Stimulated activated CD4-positive, alpha-beta T cell treated with anti-CD3 and anti-CD28 coated beads, Interleukin-12 subunit alpha, Interleukin-12 subunit beta, amount 100 ng/mL, for 48 hours (primary cell): ENCODE measurements around the gene DLG5.

Experiments
- DNase-seq, 3 donors: peaks; one replicate each; pipeline ENCODE4 v3.0.0-alpha.2; 2020; ENCODE audit warnings: low read depth in 2 of 3, low spot score in 1 of 3

DLG5 gene

DNA sequence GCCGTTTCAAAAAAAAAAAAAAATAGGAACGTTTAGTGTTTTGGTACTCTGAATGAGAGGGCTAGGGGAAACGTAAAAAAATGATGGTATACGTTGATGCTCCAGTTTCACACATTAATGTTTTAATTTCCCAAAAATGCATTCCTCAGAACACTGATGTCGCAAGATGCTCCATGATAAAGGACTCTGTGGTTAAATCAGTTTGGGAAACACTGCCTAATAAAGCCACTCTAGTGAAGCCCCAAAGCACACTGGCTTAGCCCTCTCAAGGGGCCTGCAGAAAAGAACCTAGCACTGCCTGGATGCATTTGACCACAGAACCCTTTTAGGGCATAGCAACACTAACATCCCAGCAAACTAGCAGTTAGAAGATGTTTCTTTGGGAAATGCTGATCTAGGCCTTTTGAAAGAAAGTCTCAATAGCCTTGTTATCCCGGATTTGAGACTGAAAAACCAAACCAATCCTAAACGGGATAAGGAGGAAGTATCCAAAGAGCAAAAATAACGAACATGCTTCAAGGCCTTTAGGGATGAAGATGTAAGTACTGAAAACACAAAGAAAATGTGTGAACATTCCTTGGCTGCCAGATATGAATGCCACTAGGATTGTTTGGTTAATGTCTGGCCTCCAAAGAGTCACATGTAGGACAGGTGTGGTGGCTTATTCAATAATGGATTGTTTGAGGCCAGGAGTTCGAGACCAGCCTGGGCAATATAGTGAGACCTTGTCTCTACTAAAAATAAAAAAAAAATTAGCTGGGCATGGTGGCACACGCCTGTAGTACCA is 11.0 kb downstream of the DLG5 start:
- DNase-seq: no peak

DNA sequence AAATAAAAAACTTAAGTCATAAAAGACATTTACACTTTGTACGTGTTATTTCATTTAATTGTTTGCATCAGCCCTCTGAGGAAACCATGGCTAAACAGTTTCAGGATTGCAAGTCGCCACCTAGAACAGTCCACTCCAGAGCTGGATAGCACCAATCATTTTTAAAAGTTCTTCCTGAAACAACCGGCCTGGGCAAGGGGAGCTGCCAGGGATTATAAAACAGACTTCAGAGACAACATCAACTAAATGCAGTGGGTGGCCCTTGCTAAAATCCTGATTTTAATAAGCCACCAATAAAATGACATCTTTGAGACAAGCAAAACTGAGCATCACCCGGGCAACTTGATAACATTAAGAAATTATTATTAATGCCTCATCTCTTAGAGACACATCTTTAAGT is 13.5 kb downstream of the DLG5 start:
- DNase-seq: no peak

DNA sequence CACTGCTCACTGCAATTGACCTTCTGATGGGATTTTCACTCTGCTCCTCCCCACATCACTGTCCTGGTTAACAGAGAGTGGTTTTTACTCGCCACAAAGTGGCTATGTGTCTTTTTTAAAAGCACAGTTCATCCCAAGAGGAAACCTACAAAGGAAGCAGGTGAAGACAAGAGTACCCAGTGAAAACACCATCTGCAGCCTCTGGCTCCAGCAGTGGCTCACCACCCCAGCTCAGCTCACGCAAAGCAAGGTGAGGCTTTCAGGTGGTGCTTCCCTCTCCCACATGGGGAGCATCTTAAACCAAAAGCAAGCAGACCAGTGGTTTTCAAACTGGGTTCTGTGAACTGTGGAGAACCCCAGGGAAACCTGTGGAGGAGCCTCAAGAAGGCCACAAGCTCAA is 14.0 kb downstream of the DLG5 start:
- DNase-seq: no peak

DNA sequence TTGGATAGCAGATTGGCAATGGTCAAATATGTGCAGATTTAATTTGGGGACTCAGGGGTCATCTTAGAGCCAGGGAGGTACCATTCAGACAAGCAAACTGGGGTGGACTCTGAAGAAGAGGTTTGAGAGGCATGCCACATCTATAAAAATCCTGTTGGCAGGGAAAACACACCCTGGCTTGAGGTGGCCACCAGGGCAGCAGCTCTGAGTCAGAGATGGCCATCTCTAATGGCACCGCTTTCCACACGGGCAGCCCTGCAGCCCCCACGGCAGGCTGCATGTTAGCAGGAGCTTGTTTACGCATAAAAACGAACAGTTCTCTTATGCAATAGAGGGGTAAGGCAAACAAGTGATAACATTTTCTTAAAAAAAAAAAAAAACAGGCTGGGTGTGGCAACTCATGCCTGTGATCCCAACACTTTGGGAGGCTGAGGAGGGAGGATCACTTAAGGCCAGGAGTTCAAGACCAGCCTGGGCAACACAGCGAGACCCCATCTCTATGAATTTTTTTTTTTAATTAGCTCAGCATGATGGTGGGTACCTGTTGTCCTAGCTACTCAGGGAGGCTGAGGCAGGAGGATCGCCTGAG is 14.9 kb downstream of the DLG5 start:
- DNase-seq: no peak

DNA sequence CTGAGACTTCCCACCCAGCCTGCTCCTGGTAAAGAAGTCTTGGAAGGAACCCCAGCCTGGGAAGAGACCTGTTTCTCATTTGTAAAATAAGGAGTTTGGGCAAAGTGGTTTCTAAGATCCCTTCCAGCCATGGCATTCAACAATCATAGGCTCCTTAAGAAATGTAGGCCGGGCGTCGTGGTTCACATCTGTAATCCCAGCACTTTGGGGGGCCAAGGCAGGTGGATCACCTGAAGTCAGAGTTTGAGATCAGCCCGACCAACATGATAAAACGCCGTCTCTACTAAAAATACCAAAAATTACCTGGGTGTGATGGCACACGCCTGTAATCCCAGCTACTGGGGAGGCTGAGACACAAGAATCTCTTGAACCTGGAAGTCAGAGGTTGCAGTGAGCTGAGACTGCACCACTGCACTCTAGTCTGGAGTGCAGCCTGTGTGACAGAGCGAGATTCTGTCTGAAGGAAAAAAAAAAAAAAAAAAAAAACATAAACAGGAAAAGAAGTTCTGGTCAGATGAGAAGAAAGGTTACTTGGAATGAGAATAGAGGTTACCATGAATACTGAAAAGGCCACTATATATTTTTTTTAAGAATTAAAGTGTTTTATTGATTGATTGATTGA is 15.9 kb downstream of the DLG5 start:
- DNase-seq: no peak

DNA sequence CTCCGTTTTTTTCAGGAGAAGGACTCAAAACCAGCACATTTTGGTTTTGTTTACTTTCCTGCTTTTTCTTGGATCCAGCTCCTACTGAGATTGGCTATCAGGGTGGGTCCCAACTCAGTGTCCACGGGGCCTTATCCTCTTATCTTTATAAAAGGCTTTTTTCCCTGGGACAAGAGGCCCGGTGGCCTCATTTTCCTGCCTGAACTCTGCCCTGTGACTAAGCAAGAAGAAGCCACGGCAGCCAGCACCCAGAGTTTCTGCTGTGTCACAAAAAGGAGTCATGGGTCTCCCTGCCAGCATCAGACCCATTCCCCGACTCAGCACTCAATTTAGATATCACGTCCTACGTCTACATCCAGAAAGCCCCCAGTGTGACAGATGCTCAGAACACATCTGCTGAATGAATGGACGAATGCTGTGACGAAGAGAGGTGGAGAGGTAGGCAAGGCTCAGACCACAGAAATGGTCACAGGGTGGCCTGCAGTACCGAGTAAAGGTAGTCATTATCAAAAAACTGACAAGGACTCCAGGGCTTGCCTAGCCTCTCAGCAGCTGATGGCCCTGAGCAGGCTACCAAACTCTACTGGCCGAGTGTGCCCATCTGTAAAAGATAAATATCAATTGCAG is 16.7 kb downstream of the DLG5 start:
- no peak for DNase-seq

DNA sequence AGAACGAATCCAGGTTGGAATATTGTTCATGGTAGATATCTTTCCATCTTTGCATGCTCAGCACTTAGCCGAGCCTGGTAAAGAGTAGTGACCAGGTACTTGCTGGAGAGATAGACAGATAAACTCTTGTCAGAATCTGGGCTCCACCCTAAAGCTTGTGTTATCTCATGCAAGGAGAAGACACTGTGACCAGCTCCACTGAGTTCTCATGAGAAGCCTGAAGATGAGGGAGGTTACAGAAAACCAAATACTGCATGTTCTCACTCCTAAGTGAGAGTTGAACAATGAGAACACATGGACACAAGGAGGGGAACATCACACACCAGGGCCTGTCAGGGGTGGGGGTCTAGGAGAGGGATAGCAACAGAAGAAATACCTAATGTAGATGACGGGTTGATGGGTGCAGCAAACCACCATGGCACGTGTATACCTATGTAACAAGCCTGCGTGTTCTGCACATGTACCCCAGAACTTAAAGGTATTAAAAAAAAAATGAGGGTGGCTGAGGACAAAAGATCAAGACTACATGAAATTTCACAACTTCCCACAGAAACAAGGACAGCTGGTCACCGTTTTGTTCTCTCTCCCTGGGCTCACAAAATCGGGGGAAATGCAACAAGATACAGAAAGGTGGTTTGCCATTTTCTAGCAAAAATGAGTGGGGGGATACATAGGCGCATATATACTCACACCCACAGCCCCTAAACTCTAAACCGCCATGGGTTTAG is 17.4 kb downstream of the DLG5 start:
- DNase-seq: no peak

DNA sequence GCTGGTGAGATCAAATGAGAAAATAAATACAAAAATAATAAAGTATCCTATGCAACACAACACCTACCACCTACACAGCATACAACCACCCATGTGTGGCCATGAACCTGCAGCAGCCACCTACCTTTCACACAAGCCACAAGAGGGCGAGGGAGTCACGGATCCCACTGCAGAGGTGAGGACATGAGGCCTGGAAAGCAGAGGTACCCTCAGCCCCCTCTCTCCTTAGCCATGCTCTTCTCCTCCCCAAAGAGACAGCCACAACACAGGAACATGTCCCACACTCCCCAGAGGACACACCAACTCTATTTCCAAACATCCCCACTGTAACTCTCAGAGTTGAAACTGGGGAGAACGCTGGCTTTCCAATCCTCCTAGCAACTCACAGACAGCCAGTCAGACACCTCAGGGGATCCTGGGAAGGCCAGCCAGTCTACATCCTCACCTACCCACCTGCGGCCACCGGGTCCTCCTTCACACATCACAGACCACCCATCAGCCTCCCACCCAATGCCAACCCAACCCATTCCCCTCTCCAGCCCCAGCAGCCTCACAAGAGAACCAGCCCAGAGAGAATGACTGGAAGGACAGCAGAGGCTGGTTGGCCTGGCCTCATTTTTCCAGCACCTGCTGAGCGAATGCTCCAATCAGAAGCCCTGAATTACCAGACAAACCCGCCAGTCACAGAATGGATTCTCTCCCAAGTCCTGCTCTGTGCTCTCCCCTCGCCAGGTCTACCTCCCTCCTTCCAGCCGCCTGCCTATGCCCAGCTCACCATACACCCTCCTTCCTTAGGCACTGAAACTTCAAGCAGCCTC is 18.4 kb downstream of the DLG5 start:
- DNase-seq: no peak

DNA sequence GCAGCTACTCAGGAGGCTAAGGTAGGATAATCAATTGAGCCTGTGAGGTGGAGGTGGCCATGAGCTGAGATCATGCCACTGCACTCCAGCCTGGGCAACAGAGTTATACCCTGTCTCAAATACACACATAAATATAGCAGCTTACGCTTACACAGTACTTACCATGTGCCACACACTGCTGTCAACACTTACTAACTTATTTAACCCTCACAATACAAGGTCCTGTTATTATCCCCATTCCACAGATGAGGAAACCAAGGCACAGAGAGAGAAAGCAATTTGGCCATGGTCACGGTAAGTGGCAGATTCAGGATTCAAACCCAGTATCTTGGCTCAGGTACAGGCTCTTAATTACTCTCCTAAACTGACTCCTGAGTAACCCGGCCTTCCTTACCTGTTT is 19.1 kb downstream of the DLG5 start:
- DNase-seq: no peak

DNA sequence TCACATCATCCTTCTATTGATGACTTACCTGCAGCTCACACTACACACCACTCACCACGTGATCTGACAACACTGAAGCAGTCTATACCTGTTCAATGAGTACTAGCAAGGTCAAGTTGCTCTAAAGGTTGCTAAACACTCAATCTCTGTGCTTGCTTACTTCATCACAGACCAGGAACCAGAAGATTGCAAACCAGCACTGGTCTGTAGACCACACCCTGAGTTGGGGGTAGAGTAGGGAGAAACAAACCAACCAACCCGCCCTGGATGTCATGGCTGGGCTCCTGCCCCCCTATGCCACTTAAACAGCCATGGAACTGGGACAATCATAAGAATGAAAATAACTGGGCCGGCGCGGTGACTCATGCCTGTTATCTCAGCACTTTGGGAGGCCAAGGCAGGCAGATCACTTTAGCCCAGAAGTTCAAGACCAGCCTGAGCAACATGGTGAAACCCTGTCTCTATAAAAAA is 19.6 kb downstream of the DLG5 start:
- no peak for DNase-seq

DNA sequence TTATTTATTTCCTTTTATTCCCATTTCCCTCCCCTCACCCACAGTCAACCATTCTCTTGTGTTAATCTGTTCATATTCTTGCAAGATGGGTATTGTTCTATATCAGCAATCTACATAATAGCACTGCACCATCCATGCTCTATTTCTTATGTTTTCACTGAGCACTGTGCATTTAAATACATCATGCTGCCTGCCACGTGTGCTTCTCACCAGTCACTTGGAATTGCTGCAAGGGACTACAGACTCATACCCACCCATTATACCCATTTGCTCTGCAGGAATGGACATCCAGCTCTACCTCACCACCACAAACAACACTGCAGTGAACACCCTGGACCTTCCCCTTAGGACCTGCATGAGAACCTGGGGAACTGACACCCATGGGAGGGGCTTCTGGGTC is 20.8 kb downstream of the DLG5 start:
- no peak for DNase-seq

DNA sequence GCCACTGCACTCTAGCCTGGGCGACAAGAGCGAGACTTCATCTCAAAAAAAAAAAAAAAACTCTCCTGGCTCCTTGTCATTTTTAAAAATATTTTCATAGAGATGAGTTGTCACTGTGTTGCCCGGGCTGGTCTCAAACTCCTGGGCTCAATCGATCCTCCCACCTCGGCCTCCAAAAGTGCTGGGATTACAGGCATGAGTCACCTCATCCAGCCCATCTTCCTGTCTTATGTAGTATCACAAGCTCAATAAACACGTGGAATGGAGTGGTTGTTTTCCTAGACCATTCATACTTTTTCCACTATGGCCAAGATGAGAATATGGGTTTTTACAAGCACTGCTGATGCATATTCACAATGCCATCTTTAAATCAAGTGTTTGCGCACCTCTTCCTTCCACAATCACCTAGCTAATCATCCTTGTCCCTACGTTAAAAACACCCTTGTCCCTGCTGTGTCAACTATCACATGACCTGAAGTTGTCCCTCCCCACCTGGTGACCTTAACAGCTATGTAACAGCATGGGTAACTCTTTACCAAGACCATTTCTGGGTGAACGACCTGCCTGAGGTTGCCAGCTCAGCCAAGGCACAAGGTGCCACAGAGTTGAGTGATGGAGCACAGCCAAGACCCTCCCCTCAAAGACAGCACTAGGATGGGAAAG is 21.3 kb downstream of the DLG5 start:
- no peak for DNase-seq

DNA sequence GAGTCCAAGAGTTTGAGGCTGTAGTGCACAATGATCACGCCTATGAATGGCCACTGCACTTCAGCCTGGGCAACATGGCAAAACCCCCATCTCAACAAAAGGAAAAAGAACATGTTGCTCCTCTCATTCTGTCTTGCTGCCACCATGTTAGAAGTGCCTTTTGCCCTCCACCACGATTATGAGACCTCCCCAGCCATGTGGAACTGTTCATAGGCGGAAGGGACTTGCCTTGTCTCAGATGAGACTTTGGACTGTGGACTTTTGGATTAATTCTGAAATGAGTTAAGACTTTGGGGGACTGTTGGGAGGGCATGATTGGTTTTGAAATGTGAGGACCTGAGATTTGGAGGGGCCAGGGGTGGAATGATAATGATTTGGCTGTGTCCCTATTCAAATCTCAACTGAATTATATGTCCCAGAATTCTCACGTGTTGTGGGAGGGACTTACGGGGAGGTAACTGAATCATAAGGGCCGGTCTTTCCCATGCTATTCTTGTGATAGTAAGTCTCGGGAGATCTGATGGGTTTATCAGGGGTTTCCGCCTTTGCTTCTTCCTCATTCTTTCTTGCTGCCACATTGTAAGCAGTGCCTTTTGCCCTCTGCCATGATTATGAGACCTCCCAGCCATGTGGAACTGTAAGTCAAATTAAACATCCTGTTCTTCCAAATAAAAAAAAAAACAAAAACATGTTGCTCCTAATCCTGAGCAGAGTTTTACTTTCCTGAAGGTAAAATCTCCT is 22.3 kb downstream of the DLG5 start:
- DNase-seq: no peak

DNA sequence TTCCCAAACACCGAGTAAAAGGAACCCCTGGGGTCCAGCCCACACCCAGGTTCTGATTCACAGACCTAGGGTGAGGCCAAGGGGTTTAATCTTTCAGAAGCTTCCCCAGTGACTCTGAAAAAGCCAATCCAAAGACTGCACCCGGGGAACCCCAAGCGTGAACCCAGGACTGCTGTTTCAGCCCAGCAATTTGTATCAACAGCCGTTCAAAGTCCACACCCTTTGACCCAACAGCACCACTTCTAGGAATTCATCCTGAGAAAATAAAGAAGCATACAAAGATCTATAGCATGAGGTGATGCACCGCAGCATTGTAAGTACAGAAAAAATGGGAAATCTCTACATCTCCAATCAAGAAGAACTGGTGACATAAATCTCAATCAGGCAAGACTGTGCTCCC is 24.4 kb downstream of the DLG5 start:
- no peak for DNase-seq

DNA sequence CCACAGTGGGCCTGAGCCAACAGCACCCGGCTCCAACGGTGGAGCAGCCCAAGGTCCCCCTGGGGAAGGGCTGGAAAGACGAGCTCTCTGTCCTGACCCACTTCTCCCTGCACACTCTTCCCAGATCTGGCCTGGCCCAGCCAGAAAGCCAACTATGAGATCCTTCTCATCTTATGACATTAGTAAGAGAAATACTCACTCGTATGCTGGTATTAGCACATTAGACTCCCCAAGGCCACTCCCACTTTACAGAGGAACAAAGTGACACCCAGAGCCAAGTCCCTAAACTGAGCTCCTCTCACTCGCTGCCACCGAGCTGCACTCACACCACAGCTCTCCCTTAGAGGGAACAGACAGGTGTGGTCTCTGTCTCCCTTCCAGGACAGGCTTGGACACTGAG is 24.8 kb downstream of the DLG5 start:
- DNase-seq: no peak

DNA sequence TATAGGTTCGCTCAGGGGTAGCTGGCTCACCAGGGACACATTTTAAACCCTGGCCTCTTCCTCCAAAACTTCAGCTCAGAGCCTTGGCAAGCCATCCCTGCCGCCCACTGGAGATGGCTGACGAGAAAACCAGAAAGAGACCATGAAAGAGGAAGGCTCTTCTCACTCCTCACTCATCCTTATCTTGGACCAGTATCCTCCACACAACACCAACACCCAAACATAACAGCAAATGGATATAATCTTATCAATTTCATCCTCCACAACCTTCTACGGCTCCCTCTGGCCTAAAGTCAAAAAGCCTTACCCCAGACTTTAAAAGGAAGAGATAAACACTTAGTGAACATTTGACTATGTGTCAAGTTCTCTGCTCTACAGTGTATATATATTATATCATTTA is 26.9 kb downstream of the DLG5 start:
- no peak for DNase-seq

DNA sequence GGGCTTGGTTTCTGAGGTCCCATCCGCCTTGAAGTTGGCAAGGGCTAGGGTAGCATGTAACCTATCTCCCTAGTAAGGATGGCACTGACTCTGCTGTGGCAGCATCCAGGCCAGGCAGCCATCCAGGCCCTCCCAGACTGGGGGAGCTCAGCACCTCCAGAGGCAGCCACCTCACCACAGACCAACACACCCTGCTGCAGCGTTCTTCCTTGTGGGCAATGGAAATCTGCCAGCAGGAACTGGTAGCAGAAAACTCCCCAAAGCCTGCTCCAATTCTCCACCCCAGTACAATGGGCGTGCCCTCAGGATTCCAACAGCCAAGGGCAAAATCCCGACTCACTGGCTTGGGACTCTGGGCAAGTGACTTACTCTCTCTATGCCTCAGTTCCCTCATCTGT is 27.5 kb downstream of the DLG5 start:
- no peak for DNase-seq

DNA sequence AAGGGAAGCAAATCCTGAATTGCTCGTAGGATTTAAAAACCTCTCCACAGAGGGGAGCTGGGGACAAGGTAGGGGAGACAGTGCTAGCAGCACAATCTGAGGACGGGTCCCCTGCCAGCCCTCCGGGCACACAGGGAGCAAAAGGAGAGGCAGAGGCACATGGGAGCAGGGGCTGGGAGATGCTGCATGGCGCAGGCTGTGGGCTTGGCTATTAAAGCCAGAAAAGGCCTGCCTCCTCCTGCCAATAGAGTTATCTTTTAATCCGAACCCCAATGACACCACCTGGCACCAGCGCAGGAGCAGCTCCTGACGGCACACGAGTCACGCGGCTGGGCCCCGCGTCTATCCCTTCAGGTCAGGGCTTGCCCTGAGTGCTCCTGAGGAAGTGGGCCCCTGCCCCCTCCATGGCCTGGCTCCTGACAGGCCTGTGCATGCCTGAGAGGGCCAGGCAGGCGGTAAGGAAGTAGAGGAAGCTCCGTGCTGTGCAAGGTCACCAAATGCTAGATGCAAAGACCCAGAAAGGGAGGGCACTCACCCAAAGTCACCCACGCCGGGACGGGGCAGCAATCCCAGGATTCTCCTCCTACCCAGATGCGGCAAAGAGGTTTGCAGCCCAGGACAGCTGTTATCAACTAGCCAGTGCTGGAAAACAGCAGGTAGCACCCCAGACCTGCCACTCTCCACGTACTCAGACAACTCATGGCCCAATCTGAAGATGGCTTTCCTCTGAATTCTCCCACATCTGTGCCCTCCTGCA is 28.1 kb downstream of the DLG5 start:
- DNase-seq: no peak

DNA sequence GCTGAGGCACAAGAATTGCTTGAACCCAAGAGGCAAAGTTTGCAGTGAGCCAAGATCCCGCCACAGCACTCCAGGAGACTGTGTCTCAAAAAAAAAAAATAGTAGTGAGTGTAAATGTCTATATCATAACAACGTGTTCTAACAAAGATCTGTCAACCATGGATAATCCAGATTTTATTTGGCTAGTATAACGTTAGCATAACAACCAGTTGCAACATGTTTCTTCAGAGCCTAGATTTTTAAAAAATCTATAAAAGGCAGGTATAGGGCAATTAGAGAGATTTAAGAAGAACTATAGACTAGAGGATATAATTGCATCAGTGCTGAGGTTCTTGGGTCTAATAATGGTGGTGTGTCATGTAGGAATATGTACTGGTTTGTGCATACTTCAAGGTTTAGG is 30.5 kb downstream of the DLG5 start:
- no peak for DNase-seq
